ENCODE data around the gene KIF5A. TPM values are rescaled to one million over a fixed set of nuclear protein-coding genes. Genes with fewer than 3 reads are reported as not detected.

Gene KIF5A
- total and polyA plus RNA-seq, 3 donors from 2014 or later: 6.8 to 9.1 (median 8.4) TPM

GRCh38 chr12:57520053-57520818, 29.6 kb upstream of the KIF5A start, which contains the start of gene DDIT3:
Gene DDIT3, minus strand, starts transcription at chr12:57520514. Its CDS starts 3,108 bp downstream, at chr12:57517406.
- no peaks in the 10 kb centered on the region for H3K36me3 ChIP-seq (ENCODE audit: low read depth, missing control alignments)
- no peaks in the 10 kb centered on the region for H3K27me3 ChIP-seq
- H3K4me3 ChIP-seq: peak within 1 kb of the TSS; percentile 90 to 97
- H3K4me1 ChIP-seq: peaks cover 46% of the 10 kb centered on the region
- 1 to 2% methylated on average over 21 to 49 of the region's 52 CpGs for WGBS, 2 donors
- DNase-seq: peak; percentile 99
- intact Hi-C loops (cut with DNase I; ENCODE audit: low total_unique reads): no loop called here
- peak within 1 kb of the TSS; percentile 97 to 99 for H3K27ac ChIP-seq
- H3K9me3 ChIP-seq: no peaks in the 10 kb centered on the region
- TF ChIP-seq POLR2A (IDR thresholded peaks at IDR 0.05): peak; percentile 97
- no peak for TF ChIP-seq CTCF (IDR thresholded peaks at IDR 0.05)

- WGBS, 2 donors: 21 to 25% methylated on average over 17 of the region's 17 CpGs
- peak; percentile 74 for DNase-seq
- Histone ChIP-seq H3K36me3 (ENCODE audit: low read depth, missing control alignments) (no peaks in the 10 kb centered on the region), H3K27me3 (no peaks in the 10 kb centered on the region), H3K9me3 (no peaks in the 10 kb centered on the region), H3K4me3 (peak overlapping the region; percentile 90 to 97), H3K4me1 (peaks cover 46% of the 10 kb centered on the region), H3K27ac (peak overlapping the region; percentile 96 to 99)
- intact Hi-C loops (cut with DNase I; ENCODE audit: low total_unique reads): no loop called here
- TF ChIP-seq POLR2A (IDR thresholded peaks at IDR 0.05): no peak
- TF ChIP-seq CTCF (IDR thresholded peaks at IDR 0.05): no peak
Measured at GRCh38 chr12:57521525-57522010, 28.3 kb upstream of the KIF5A start.

- intact Hi-C loops (cut with DNase I; ENCODE audit: low total_unique reads): no loop called here
- WGBS, 2 donors: 2 to 8% methylated on average over 3 to 48 of the region's 57 CpGs
Measured at GRCh38 chr12:57522011-57522886, 27.6 kb upstream of the KIF5A start, which contains the start of gene MBD6. Gene MBD6, plus strand, starts transcription at chr12:57522824. Its CDS starts 1,480 bp downstream, at chr12:57524304.

More at GRCh38 chr12:57522011-57522886, 27.6 kb upstream of the KIF5A start, which contains the start of gene MBD6:
- TF ChIP-seq POLR2A (IDR thresholded peaks at IDR 0.05): peak; percentile 22
- TF ChIP-seq CTCF (IDR thresholded peaks at IDR 0.05): no peak
- Histone ChIP-seq H3K36me3 (ENCODE audit: low read depth, missing control alignments) (no peaks in the 10 kb centered on the region), H3K9me3 (no peaks in the 10 kb centered on the region), H3K27ac (peak within 1 kb of the TSS; percentile 96 to 99), H3K4me3 (peak within 1 kb of the TSS; percentile 90 to 97), H3K4me1 (peaks cover 45% of the 10 kb centered on the region), H3K27me3 (no peaks in the 10 kb centered on the region)
- DNase-seq: peak; percentile 93
